Natural killer cell (primary cell): ENCODE data around the gene P3R3URF. TPM values are rescaled to one million over a fixed set of nuclear protein-coding genes. Genes with fewer than 3 reads are reported as not detected.

ENCODE experiments used
- ATAC-seq, 3 donors: fragments of 150-1000 bp in 2 of 3; fragments of 200-7000 bp in 1 of 3; cut with Tn5 transposase; 1 replicate in 1 of 3; 2 replicates in 2 of 3; pipeline ENCODE4 v1.10.0; 2021; ENCODE audit warnings: mild to moderate bottlenecking in 2 of 3, moderate library complexity in 2 of 3
- DNase-seq, 2 donors: peaks; one replicate each; pipeline versions ENCODE4 v3.0.0 to v3.0.0-alpha.2; 2013 to 2021; ENCODE audit warnings: mixed read lengths in 1 of 2
- H3K27ac ChIP-seq: one replicate; pipeline ENCODE4 v1.5.1; 2013; ENCODE audit warnings: mild to moderate bottlenecking, low read length
- H3K27me3 ChIP-seq: one replicate; pipeline ENCODE4 v1.6.1; 2013; ENCODE audit warnings: low read length; ENCODE audit not compliant: control insufficient read depth, insufficient read depth
- H3K36me3 ChIP-seq: one replicate; pipeline ENCODE4 v1.6.1; 2013; ENCODE audit warnings: low read length; ENCODE audit not compliant: control insufficient read depth, insufficient read depth
- H3K4me1 ChIP-seq: one replicate; pipeline ENCODE4 v1.6.1; 2013; ENCODE audit warnings: low read length; ENCODE audit not compliant: control insufficient read depth, insufficient read depth
- H3K4me3 ChIP-seq: one replicate; pipeline ENCODE4 v1.5.1; 2013; ENCODE audit warnings: low read length
- H3K9me3 ChIP-seq: one replicate; pipeline ENCODE4 v1.6.1; 2013; ENCODE audit warnings: low read length; ENCODE audit not compliant: control insufficient read depth, insufficient read depth
- H3K27ac Mint-ChIP-seq, 2 donors: one replicate each; pipeline ENCODE4 v1.8.0; 2022; ENCODE audit warnings: mild to moderate bottlenecking in 2 of 2, mixed read lengths in 2 of 2, moderate library complexity in 1 of 2
- H3K27me3 Mint-ChIP-seq, 2 donors: one replicate each; pipeline ENCODE4 v1.8.0; 2022; ENCODE audit warnings: low read depth in 2 of 2, mixed read lengths in 2 of 2
- H3K36me3 Mint-ChIP-seq: one replicate; pipeline ENCODE4 v1.8.0; 2022; ENCODE audit warnings: mixed read lengths
- H3K4me1 Mint-ChIP-seq, 2 donors: one replicate each; pipeline ENCODE4 v1.8.0; 2022; ENCODE audit warnings: mixed read lengths in 2 of 2
- H3K4me3 Mint-ChIP-seq: one replicate; pipeline ENCODE4 v1.8.0; 2022; ENCODE audit warnings: mild to moderate bottlenecking, moderate library complexity, mixed read lengths
- H3K9me3 Mint-ChIP-seq, 2 donors: one replicate each; pipeline ENCODE4 v1.8.0; 2022; ENCODE audit warnings: mixed read lengths in 2 of 2
- WGBS: methylation state at CpG from one replicate; pipeline ENCODE4 v1.1.7; 2013; ENCODE audit warnings: missing lambda C conversion rate; ENCODE audit not compliant: insufficient coverage; 5-methylcytosine and 5-hydroxymethylcytosine counted together
- intact Hi-C: fragments of 100-400 bp; cut with micrococcal nuclease; formaldehyde crosslinking; loops from one replicate; pipeline ENCODE4 v1.14.2; 2022
- total RNA-seq, 4 donors: library from RNA; stranded (reverse); fragments of 120-200 nt in 1 of 4; gene quantifications; one replicate each; pipeline versions ENCODE4 v1.2.3 to v1.2.4, GENCODE V29; 2013 to 2022
- TF ChIP-seq, protein P1 (sequence below): fragments of 200-600 bp; IDR thresholded peaks from one replicate; pipeline ENCODE4 v1.8.0; 2022; ENCODE audit warnings: antibody characterized with exemption

Gene P3R3URF
- total RNA-seq, 3 donors from 2014 or later (not counting 1 experiment from before 2014, with no cell fraction given): not detected

DNA sequence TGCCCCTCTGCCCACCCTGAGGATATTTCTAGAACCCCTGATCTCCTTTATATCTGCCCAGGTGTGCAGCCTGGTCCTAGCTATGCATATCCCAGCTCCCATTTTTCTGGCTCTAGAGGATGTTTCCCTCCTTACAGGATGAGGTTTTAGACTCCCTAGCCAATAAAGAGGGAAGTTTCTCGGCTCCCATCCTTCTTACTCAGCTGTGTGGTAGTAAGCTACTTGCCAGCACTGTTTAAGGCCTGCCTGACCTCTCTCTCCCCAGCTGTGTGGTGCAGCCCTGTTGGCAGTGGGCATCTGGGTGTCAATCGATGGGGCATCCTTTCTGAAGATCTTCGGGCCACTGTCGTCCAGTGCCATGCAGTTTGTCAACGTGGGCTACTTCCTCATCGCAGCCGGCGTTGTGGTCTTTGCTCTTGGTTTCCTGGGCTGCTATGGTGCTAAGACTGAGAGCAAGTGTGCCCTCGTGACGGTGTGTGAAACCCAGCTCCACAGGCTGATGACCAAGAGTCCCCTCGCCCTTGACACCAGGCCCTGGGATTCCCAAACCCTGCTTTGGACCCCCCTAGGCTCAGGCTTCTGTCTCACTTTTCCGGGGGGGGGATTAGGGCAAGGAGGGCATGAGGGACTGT, 7.8 kb upstream of the P3R3URF start:
- no peaks in the 10 kb centered on the region for H3K9me3 ChIP-seq
- no peaks in the 10 kb centered on the region for H3K36me3 Mint-ChIP-seq
- H3K4me1 ChIP-seq: peaks cover 22% of the 10 kb centered on the region
- peak overlapping the region; percentile 40 for H3K27ac ChIP-seq
- no peaks in the 10 kb centered on the region for H3K9me3 Mint-ChIP-seq
- peak; percentile 78 to 89 (median 82) for ATAC-seq
- intact Hi-C loops: no loop called here
- DNase-seq: peak in 1 of 2 donors; percentile 43
- H3K27me3 Mint-ChIP-seq: no peaks in the 10 kb centered on the region
- H3K27ac Mint-ChIP-seq: peak overlapping the region; percentile 58 to 80
- peaks cover 17 to 22% of the 10 kb centered on the region in 2 donors for H3K4me1 Mint-ChIP-seq
- peaks cover 5% of the 10 kb centered on the region for H3K36me3 ChIP-seq
- TF ChIP-seq, protein P1, sequence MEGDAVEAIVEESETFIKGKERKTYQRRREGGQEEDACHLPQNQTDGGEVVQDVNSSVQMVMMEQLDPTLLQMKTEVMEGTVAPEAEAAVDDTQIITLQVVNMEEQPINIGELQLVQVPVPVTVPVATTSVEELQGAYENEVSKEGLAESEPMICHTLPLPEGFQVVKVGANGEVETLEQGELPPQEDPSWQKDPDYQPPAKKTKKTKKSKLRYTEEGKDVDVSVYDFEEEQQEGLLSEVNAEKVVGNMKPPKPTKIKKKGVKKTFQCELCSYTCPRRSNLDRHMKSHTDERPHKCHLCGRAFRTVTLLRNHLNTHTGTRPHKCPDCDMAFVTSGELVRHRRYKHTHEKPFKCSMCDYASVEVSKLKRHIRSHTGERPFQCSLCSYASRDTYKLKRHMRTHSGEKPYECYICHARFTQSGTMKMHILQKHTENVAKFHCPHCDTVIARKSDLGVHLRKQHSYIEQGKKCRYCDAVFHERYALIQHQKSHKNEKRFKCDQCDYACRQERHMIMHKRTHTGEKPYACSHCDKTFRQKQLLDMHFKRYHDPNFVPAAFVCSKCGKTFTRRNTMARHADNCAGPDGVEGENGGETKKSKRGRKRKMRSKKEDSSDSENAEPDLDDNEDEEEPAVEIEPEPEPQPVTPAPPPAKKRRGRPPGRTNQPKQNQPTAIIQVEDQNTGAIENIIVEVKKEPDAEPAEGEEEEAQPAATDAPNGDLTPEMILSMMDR: no peak
- H3K4me3 ChIP-seq: no peak overlapping the region
- H3K4me3 Mint-ChIP-seq: no peak overlapping the region
- 15% methylated on average over 11 of the region's 12 CpGs for WGBS
- no peaks in the 10 kb centered on the region for H3K27me3 ChIP-seq

DNA sequence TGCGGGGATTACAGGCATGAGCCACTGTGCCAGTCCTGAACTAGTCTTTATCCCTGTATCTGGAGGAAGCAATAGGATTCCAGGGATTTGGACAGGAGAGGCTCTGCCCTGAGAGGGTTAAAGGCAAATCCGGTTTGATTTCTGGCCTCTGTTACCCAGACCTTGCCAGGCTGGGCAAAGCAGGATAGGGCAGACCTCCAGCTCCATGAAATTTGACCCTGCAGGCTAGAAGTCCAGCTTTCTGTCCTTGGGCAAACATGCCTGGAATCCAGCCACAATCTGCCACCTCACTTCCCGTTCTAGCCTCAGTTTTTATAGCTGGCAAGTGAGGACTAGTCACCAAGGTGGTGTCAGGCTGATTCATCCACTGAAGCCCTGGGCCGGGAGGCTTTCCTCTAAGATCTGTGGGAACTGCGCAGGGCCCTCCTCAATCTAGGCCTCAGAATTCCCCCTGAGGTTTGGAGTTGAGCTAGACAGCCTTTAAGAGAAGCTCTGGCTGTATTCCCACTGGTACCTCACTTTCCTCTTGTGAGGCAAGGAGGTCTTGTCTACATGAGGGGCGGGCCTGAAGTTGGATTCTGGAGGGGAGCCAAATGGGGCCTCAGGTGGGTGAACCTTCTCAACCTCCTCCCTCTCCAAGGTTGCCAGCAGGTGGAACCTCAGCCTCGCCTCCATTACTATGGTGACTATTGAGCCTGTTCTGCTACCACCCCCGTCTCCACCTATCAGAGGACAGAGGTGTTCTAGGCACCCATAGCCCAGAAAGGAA, 7.0 kb upstream of the P3R3URF start:
- 94% methylated on average over 8 of the region's 8 CpGs for WGBS
- Mint-ChIP-seq H3K27ac (peak overlapping the region in 1 of 2 donors; percentile 80), H3K36me3 (no peaks in the 10 kb centered on the region), H3K4me3 (no peak overlapping the region), H3K27me3 (no peaks in the 10 kb centered on the region), H3K9me3 (no peaks in the 10 kb centered on the region), H3K4me1 (peaks cover 17 to 22% of the 10 kb centered on the region in 2 donors)
- Histone ChIP-seq H3K9me3 (no peaks in the 10 kb centered on the region), H3K4me1 (peaks cover 22% of the 10 kb centered on the region), H3K36me3 (peaks cover 3% of the 10 kb centered on the region), H3K27me3 (no peaks in the 10 kb centered on the region), H3K4me3 (no peak overlapping the region), H3K27ac (no peak overlapping the region)
- TF ChIP-seq, protein P1: no peak
- intact Hi-C loops: no loop called here
- DNase-seq (no peak), ATAC-seq (no peak)

DNA sequence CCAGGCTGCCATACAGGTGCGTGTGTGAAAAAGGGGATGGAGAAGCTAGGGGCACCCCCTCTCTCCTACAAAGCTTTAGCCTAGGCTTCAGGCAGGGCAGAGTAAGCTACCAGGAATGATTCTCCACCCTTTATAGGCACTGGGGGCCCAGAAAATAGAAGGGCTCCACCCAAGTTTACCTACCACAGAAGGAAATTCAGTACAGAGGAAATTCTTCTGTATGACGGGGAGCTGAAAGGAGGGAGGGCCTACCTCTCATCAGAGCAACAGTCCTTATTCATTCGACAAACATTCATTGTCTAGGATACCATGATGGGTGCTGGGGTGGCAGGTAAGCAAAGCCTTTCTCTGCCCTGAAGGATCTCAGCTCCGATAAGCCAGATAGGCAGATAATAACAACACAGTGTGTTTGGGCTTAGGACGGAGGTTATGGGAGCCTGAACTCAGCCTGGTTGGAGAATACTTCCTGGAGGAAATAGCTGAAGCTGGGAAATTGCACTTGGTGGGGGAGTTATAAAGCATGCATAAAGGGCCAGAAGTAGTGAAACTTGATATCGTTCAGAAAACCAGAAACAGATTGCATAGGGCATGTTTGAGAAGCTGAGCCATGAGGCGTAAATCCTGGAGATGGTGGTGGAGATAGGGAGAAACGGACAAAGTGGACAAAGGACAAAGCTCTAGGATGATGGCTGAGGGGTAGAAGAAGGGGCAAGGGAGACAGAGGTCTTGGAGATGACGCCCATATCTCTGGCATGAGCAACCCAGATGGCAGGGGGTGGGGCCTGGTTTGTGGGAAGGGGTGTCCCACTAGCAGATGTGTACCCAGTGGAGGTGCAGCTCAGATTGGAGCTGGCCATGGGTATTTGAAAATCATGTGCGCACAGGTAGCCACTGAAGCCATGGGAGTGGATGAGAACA, 5.3 kb upstream of the P3R3URF start:
- Histone ChIP-seq H3K27ac (no peak overlapping the region), H3K4me1 (peaks cover 22% of the 10 kb centered on the region), H3K9me3 (no peaks in the 10 kb centered on the region), H3K27me3 (no peaks in the 10 kb centered on the region), H3K36me3 (no peaks in the 10 kb centered on the region), H3K4me3 (no peak overlapping the region)
- DNase-seq (no peak), ATAC-seq (no peak)
- Mint-ChIP-seq H3K27ac (no peak overlapping the region), H3K36me3 (no peaks in the 10 kb centered on the region), H3K4me3 (no peak overlapping the region), H3K27me3 (no peaks in the 10 kb centered on the region), H3K4me1 (peaks cover 17 to 22% of the 10 kb centered on the region in 2 donors), H3K9me3 (no peaks in the 10 kb centered on the region)
- 79% methylated on average over 9 of the region's 10 CpGs for WGBS
- TF ChIP-seq, protein P1: no peak
- intact Hi-C loops: no loop called here
